Calu3 (cell line): ENCODE measurements around the gene PATZ1. TPM values are rescaled to one million over a fixed set of nuclear protein-coding genes. Genes with fewer than 3 reads are reported as not detected.

Experiments
- BruUV-seq: library from RNA; stranded (reverse); fragments of 400-500 nt; replicated peaks from 2 replicates; lab custom pipeline; 2021; lab: Mats Ljungman, UMichigan
- CTCF ChIA-PET: fragments of 300-600 bp; sonication (Branson Sonifier 250); formaldehyde crosslinking; loops from one replicate; lab custom pipeline; 2022; ENCODE audit warnings: antibody characterized with exemption; lab: Charles Lee
- DNase-seq: peaks from one replicate; pipeline ENCODE4 v3.0.0; 2022
- H3K27ac Mint-ChIP-seq: one replicate; pipeline ENCODE4 v1.8.0; 2022; ENCODE audit warnings: mixed read lengths; ENCODE audit not compliant: unreplicated experiment
- H3K27me3 Mint-ChIP-seq: one replicate; pipeline ENCODE4 v1.8.0; 2022; ENCODE audit warnings: mixed read lengths; ENCODE audit not compliant: unreplicated experiment
- H3K36me3 Mint-ChIP-seq: one replicate; pipeline ENCODE4 v1.8.0; 2022; ENCODE audit warnings: mild to moderate bottlenecking, moderate library complexity, mixed read lengths; ENCODE audit not compliant: insufficient read depth, unreplicated experiment
- H3K4me1 Mint-ChIP-seq: one replicate; pipeline ENCODE4 v1.8.0; 2022; ENCODE audit warnings: mild to moderate bottlenecking, low read depth, mixed read lengths; ENCODE audit not compliant: unreplicated experiment
- H3K4me3 Mint-ChIP-seq: one replicate; pipeline ENCODE4 v1.8.0; 2022; ENCODE audit warnings: mild to moderate bottlenecking, low read depth, moderate library complexity, mixed read lengths; ENCODE audit not compliant: unreplicated experiment
- H3K9me3 Mint-ChIP-seq: one replicate; pipeline ENCODE4 v1.8.0; 2022; ENCODE audit warnings: low read depth, mixed read lengths; ENCODE audit not compliant: unreplicated experiment
- CTCF ChIP-seq: fragments of 200-600 bp; IDR thresholded peaks from one replicate; pipeline ENCODE4 v1.8.0; 2022; ENCODE audit warnings: antibody characterized with exemption; ENCODE audit not compliant: unreplicated experiment
- intact Hi-C: fragments of 100-400 bp; cut with micrococcal nuclease; formaldehyde crosslinking; loops from one replicate; pipeline ENCODE4 v1.10.0; 2022; ENCODE audit not compliant: unreplicated experiment
- total RNA-seq: library from RNA; stranded (reverse); gene quantifications from 2 replicates; pipeline ENCODE4 v1.2.3, GENCODE V29; 2022

Gene PATZ1
- total RNA-seq, 1 experiment from 2014 or later: 35.0 TPM

GRCh38 chr22:31276426-31277167, 69.5 kb downstream of the PATZ1 start:
- no peak for TF ChIP-seq CTCF
- no peak overlapping the region for H3K27ac Mint-ChIP-seq
- H3K9me3 Mint-ChIP-seq: no peaks in the 10 kb centered on the region
- H3K27me3 Mint-ChIP-seq: no peaks in the 10 kb centered on the region
- CTCF ChIA-PET: no interaction called here
- H3K4me3 Mint-ChIP-seq: no peak overlapping the region
- no peak for DNase-seq
- peaks cover 27% of the 10 kb centered on the region for H3K4me1 Mint-ChIP-seq
- H3K36me3 Mint-ChIP-seq: peaks cover 32% of the 10 kb centered on the region
- intact Hi-C loops: no loop called here
- no TSS peak for BruUV-seq

Other genes starting within 250 kb of the PATZ1 start
- gene SELENOM, start 238.8 kb downstream of the PATZ1 start, total RNA-seq: 2.5 TPM in 1 of 2 replicates, not detected in the other
- gene INPP5J, start 223.4 kb downstream of the PATZ1 start, total RNA-seq: 4.1 and 4.2 TPM in 2 replicates
- not detected in 2 replicates for gene PLA2G3, start 205.8 kb downstream of the PATZ1 start, total RNA-seq
- gene RNF185, start 186.2 kb downstream of the PATZ1 start, total RNA-seq: 19.5 and 20.2 TPM in 2 replicates
- 59.9 and 60.7 TPM in 2 replicates for gene LIMK2, start 134.0 kb downstream of the PATZ1 start, total RNA-seq
- 6.2 and 7.5 TPM in 2 replicates for gene PIK3IP1, start 53.9 kb downstream of the PATZ1 start, total RNA-seq
- gene DRG1, start 53.3 kb upstream of the PATZ1 start, total RNA-seq: 68.8 and 75.2 TPM in 2 replicates
- gene EIF4ENIF1, start 143.5 kb upstream of the PATZ1 start, total RNA-seq: 27.3 and 32.0 TPM in 2 replicates
- gene SFI1, start 150.2 kb upstream of the PATZ1 start, total RNA-seq: 59.2 and 61.4 TPM in 2 replicates